Spinal cord (tissue), 10 donors: Measurements from ENCODE around the gene HNF1A. TPM values are rescaled to one million over a fixed set of nuclear protein-coding genes. Genes with fewer than 3 reads are reported as not detected.
A peak's percentile ranks its signal among the peaks of the same experiment; 100 is the strongest.
"Not testable (repeated sequence)": the region's sequence is repeated elsewhere in the genome, so short reads cannot be mapped to it uniquely, and the experiment has no call there.

Experiments used
- DNase-seq, 6 donors: peaks; one replicate each; pipeline versions ENCODE4 v3.0.0 to v3.0.0-alpha.2; 2013 to 2015; ENCODE audit warnings: low spot score in 6 of 6, low read depth in 4 of 6
- H3K27ac ChIP-seq: one replicate; pipeline ENCODE4 v1.5.1; 2013; ENCODE audit warnings: low read depth, low read length, control low read depth
- H3K27me3 ChIP-seq: one replicate; pipeline ENCODE4 v1.6.1; 2013; ENCODE audit warnings: low read length; ENCODE audit not compliant: control insufficient read depth, insufficient read depth
- H3K36me3 ChIP-seq: one replicate; pipeline ENCODE4 v1.6.1; 2013; ENCODE audit warnings: low read length; ENCODE audit not compliant: control insufficient read depth, insufficient read depth
- H3K4me1 ChIP-seq: one replicate; pipeline ENCODE4 v1.6.1; 2013; ENCODE audit warnings: low read length; ENCODE audit not compliant: control insufficient read depth, insufficient read depth
- H3K4me3 ChIP-seq: one replicate; pipeline ENCODE4 v1.5.1; 2013; ENCODE audit warnings: low read depth, low read length, control low read depth
- H3K9me3 ChIP-seq: one replicate; pipeline ENCODE4 v1.6.1; 2013; ENCODE audit warnings: low read length; ENCODE audit not compliant: control insufficient read depth, insufficient read depth
- WGBS: methylation state at CpG from one replicate; pipeline ENCODE4 v1.1.5; 2013; ENCODE audit warnings: missing lambda C conversion rate; ENCODE audit not compliant: insufficient coverage; 5-methylcytosine and 5-hydroxymethylcytosine counted together
- polyA plus RNA-seq, 2 donors: library from polyadenylated mRNA; unstranded; fragments of 120-200 nt; gene quantifications; one replicate each; pipeline ENCODE4 v1.2.1, GENCODE V29; 2013; ENCODE audit not compliant: insufficient read length in 2 of 2
- total RNA-seq, 2 donors: library from RNA; depleted of rRNA in 1 of 2; stranded (reverse); fragments of 120-200 nt in 1 of 2; fragments of >200 nt in 1 of 2; gene quantifications; one replicate each; pipeline versions ENCODE4 v1.2.3 to v1.2.4, GENCODE V29; 2013 to 2014
- donor health status: healthy.

The HNF1A gene
- total and polyA plus RNA-seq, 4 donors: 0.36 TPM; not detected in 3

GRCh38 chr12:120939523-120939922 lies 38.8 kb upstream of the HNF1A start:
- no peaks in the 10 kb centered on the region for H3K36me3 ChIP-seq
- H3K27me3 ChIP-seq: no peaks in the 10 kb centered on the region
- DNase-seq: no peak
- H3K4me3 ChIP-seq: no peak overlapping the region
- WGBS: no CpG with 5 or more reads among the region's 3 CpGs
- H3K4me1 ChIP-seq: no peaks in the 10 kb centered on the region
- H3K27ac ChIP-seq: no peak overlapping the region
- H3K9me3 ChIP-seq: no peaks in the 10 kb centered on the region

GRCh38 chr12:120940006-120940405 lies 38.3 kb upstream of the HNF1A start:
- Histone ChIP-seq H3K9me3 (no peaks in the 10 kb centered on the region), H3K36me3 (no peaks in the 10 kb centered on the region), H3K27ac (no peak overlapping the region), H3K4me3 (no peak overlapping the region), H3K27me3 (no peaks in the 10 kb centered on the region), H3K4me1 (no peaks in the 10 kb centered on the region)
- WGBS: 80% methylated on average over 1 of the region's 5 CpGs
- no peak for DNase-seq

GRCh38 chr12:120940799-120941198 lies 37.5 kb upstream of the HNF1A start:
- no peak overlapping the region for H3K4me3 ChIP-seq
- DNase-seq: no peak
- H3K27ac ChIP-seq: no peak overlapping the region
- 90% methylated on average over 3 of the region's 5 CpGs for WGBS
- H3K27me3 ChIP-seq: no peaks in the 10 kb centered on the region
- H3K36me3 ChIP-seq: no peaks in the 10 kb centered on the region
- H3K9me3 ChIP-seq: no peaks in the 10 kb centered on the region
- no peaks in the 10 kb centered on the region for H3K4me1 ChIP-seq

- H3K9me3 ChIP-seq: no peaks in the 10 kb centered on the region
- H3K27ac ChIP-seq: no peak overlapping the region
- DNase-seq: no peak
- no peak overlapping the region for H3K4me3 ChIP-seq
- H3K36me3 ChIP-seq: no peaks in the 10 kb centered on the region
- H3K4me1 ChIP-seq: no peaks in the 10 kb centered on the region
- whole genome bisulfite sequencing: no CpG with 5 or more reads among the region's 4 CpGs
- no peaks in the 10 kb centered on the region for H3K27me3 ChIP-seq
Observed at GRCh38 chr12:120941412-120941811, 36.9 kb upstream of the HNF1A start.

GRCh38 chr12:120941846-120942405 lies 36.4 kb upstream of the HNF1A start:
- no peak for DNase-seq
- H3K27me3 ChIP-seq: no peaks in the 10 kb centered on the region
- no peaks in the 10 kb centered on the region for H3K9me3 ChIP-seq
- no peaks in the 10 kb centered on the region for H3K4me1 ChIP-seq
- H3K36me3 ChIP-seq: no peaks in the 10 kb centered on the region
- 63% methylated on average over 2 of the region's 3 CpGs for WGBS
- H3K4me3 ChIP-seq: no peak overlapping the region
- H3K27ac ChIP-seq: no peak overlapping the region

- Histone ChIP-seq H3K9me3 (no peaks in the 10 kb centered on the region), H3K27me3 (no peaks in the 10 kb centered on the region), H3K4me1 (no peaks in the 10 kb centered on the region), H3K36me3 (no peaks in the 10 kb centered on the region), H3K4me3 (no peak overlapping the region), H3K27ac (no peak overlapping the region)
- WGBS: 86% methylated on average over 1 of the region's 3 CpGs
- no peak for DNase-seq
Observed at GRCh38 chr12:120943482-120943881, 34.9 kb upstream of the HNF1A start.

GRCh38 chr12:120944645-120945217 lies 33.6 kb upstream of the HNF1A start:
- peak in 2 of 6 donors; percentile 9 to 21 for DNase-seq
- H3K36me3 ChIP-seq: no peaks in the 10 kb centered on the region
- no peak overlapping the region for H3K27ac ChIP-seq
- H3K4me1 ChIP-seq: no peaks in the 10 kb centered on the region
- no peaks in the 10 kb centered on the region for H3K9me3 ChIP-seq
- H3K4me3 ChIP-seq: no peak overlapping the region
- WGBS: 66% methylated on average over 7 of the region's 9 CpGs
- H3K27me3 ChIP-seq: no peaks in the 10 kb centered on the region

GRCh38 chr12:120945516-120945915 lies 32.8 kb upstream of the HNF1A start:
- H3K36me3 ChIP-seq, H3K27me3 ChIP-seq: not testable (repeated sequence)
- WGBS: 68% methylated on average over 3 of the region's 6 CpGs

GRCh38 chr12:120950260-120950799 lies 28.0 kb upstream of the HNF1A start:
- WGBS: 92% methylated on average over 26 of the region's 31 CpGs
- not testable (repeated sequence) for DNase-seq, H3K36me3 ChIP-seq, H3K4me1 ChIP-seq, H3K27ac ChIP-seq, H3K4me3 ChIP-seq, H3K27me3 ChIP-seq, H3K9me3 ChIP-seq

More at GRCh38 chr12:120945516-120945915, 32.8 kb upstream of the HNF1A start:
- not testable (repeated sequence) for DNase-seq, H3K4me3 ChIP-seq, H3K9me3 ChIP-seq, H3K4me1 ChIP-seq, H3K27ac ChIP-seq

- 100% methylated on average over 3 of the region's 5 CpGs for WGBS
Observed at GRCh38 chr12:120950807-120951206, 27.5 kb upstream of the HNF1A start.

More at GRCh38 chr12:120950807-120951206, 27.5 kb upstream of the HNF1A start:
- Histone ChIP-seq H3K36me3 (no peaks in the 10 kb centered on the region), H3K27me3 (no peaks in the 10 kb centered on the region), H3K4me1 (no peaks in the 10 kb centered on the region), H3K27ac (no peak overlapping the region), H3K9me3 (peaks cover 3% of the 10 kb centered on the region), H3K4me3 (no peak overlapping the region)
- no peak for DNase-seq
